GM21717 (cell line): ENCODE measurements around the gene SLC38A8.

Experiments
- ATAC-seq: cut with Tn5 transposase; IDR thresholded peaks from one replicate; pipeline ENCODE4 v1.9.1; 2021; ENCODE audit warnings: mild to moderate bottlenecking, moderate library complexity; ENCODE audit not compliant: unreplicated experiment

Gene SLC38A8

DNA sequence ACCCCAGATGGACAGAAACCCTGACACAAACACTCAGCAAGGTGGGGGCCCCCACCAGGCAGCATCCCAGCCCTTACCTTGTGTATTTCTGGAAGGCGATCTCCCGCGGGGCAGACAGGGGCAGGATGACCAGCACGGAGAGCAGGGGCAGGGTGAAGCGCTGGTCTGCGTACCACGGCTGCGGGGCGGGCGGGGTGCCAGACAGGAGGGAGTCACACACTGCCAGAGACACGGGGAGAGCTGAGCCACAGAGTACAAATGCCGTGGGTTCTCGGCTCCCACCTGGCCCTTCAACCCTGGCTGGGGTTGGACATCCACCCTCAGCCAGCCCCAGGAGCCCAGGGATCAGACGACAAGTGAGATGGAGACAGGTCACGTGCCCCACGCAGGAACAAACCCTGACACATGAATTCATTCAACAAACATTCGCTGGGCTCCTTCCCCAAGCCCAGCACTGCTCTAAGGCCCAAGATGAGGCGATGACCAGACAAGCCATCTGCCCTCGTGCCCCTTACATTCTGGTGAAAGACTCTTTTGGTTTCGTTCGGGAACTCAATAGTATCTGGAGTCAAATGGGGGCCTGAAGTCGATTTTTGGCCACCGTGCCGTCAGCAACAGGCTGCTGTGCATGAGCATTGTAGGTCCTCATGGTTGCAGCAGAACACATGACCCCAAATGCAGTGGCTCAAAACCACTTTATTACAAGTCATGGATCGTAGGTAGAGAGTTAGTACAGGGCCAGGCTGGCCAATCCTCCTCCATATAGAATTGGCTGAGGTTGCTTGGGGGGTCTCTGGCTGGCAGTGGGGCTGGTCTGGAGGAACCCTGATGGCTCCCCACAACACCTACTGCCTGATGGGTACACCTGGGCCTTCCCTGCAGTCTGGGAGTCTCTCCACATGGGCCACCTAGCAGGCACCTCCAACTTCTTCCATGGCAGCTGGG lies 9.1 kb downstream of the SLC38A8 start:
- ATAC-seq = no peak

GRCh38 chr16:84032458-84033178 lies 10.0 kb downstream of the SLC38A8 start:
- ATAC-seq = no peak

DNA sequence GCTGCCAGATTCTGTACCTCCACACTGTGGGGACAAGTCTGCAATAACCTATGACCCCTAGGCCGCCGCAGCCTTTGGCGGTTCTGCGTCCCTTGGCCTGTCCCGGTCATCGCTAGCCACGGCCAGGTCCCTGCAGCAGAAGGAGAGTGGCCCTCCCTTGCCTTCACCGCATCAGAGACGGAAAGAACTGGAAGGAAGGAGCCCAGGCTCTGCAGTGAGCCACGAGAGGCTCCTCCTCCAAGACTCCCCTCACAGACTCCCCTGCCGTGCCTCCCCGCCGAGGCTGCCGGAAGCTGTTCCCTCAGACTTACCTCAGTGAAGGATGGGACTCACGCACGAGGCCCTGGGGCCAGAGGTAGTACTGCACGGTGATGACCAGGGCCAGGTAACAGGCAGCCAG lies 11.0 kb downstream of the SLC38A8 start:
- no peak for ATAC-seq

- no peak for ATAC-seq
Measured at GRCh38 chr16:84029297-84030047, 13.1 kb downstream of the SLC38A8 start.

- ATAC-seq = no peak
Measured at GRCh38 chr16:84027625-84028024, 15.0 kb downstream of the SLC38A8 start.

DNA sequence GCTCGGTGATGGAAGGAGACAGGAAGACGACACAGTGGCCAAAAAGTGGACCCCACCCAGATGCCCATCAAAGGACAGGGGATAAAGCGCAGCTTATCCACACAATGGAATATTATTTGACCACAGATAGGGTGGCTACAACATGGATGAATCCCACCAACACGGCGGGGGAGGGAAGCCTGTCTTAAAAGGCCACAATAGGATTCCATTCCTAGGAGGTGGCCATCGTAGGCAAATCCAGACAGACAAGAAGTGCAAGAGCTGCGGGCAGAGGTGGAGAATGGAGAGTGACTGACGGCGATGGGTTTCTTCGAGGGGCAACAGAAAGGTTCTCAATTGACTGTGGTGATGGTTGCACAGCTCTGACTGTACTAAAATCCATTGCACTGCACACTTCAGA lies 16.0 kb downstream of the SLC38A8 start:
- ATAC-seq = no peak

GRCh38 chr16:84024854-84025253 lies 17.7 kb downstream of the SLC38A8 start:
- no peak for ATAC-seq

DNA sequence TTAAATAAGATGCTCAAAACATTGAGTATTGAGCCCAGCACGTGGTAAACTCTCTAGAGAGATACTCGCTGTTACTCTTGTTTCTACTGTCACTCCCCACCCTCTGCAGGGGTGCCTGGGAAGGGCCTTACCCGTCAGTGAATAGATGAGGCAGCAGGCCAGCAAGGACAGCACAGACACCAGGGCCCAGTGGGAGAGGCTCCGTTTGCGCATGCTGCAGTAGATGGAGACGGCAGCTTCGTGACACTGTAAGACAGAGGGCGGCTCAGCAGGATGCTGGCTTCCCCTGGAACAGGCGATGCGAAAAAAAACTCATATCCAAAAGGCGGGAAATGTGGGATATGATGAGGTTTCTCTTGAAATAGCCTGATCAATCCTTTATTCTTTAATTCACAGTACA lies 20.0 kb downstream of the SLC38A8 start:
- no peak for ATAC-seq

- no peak for ATAC-seq
Measured at GRCh38 chr16:84021488-84021887, 21.1 kb downstream of the SLC38A8 start.

DNA sequence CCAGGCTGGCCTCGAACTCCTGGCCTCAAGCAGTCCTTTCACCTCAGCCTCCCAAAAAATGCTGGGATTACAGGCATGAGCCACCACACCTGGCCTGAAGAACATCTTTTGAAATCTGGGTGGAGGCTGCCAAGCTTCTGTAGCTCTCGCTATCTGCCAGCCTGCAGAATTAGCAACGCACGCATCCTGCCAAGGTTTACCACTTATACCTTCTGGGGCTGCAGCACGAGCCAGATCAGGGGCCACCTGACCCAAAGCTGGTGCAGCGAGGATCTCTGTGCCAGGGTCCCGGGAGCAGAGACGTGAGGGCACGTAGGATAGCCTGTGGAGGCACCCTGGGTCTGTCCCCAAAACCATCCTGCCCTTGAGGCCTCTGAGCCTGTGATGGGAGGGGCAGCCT lies 22.2 kb downstream of the SLC38A8 start:
- no peak for ATAC-seq

DNA sequence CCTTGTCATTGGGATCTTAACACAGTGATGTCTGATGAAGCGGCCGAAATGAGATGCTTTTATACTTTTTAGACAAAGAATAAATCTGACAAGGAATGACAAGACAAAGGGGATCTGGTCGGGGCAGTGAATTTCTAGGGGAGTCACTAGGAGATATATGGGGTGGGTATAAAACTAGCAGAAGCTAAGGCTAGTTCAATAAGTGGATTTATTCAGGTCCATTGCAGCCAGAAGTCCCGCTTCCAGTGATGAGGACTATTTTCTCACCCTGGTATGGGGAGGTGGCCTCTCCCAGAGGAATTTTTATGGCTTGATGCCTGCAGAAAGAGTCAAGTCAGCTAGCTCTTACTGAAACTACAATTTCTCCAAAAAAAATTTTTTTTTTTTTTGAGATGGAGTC lies 23.9 kb downstream of the SLC38A8 start:
- ATAC-seq = no peak

- no peak for ATAC-seq
Measured at GRCh38 chr16:84016477-84016876, 26.1 kb downstream of the SLC38A8 start.

DNA sequence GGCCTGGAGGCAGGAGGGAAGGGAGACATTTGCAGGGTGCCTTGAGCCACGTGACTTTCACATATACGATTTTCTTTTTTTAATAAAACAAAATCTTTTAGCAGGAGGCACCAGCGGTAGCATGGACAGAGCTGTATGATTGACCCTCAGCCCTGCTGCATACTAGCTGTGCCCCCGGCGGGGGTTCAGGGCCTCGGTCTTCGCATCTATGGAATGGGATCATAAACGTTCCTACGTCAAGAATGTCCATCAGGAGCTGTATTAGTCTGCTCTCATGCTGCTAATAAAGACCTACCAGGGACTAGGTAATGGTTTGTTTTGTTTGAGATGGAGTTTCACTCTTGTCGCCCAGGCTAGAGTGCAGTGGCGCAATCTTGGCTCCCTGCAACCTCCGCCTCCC lies 27.2 kb downstream of the SLC38A8 start:
- ATAC-seq = no peak

DNA sequence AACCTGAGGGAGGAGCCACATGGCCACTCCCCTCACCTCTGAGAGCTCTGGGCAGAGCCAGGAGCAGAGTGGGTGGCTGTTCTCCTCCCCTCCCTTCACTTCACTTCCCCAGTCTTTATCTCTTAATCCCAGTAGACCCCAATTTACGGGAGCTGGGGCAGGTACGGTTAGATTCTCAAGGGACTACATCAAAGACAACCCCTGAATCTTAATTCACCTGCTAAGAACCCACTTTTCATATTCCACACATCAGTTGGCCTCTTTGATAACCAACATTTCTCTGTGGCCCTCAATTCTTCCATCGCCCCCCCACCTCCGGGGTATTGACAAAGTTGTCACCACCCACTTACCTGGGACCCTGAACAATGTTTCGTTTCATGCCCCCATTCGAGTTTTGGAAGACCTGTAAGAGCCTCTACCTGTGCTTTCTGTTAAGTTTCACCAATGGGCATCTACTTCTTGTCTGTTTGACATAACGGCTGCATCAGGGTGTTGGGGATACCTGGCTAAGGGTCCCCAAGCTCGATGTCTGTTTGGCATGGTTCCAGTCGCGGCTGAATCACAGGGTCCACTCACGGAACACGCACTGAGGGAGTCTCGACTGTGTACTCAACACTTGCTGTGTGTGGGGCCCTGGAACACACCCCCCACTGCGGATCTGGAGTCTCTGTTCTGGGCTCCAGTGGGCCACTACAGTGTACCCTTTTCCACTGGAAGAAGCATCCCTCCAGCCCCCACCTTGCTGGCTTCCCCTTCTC lies 27.8 kb downstream of the SLC38A8 start:
- ATAC-seq = no peak

DNA sequence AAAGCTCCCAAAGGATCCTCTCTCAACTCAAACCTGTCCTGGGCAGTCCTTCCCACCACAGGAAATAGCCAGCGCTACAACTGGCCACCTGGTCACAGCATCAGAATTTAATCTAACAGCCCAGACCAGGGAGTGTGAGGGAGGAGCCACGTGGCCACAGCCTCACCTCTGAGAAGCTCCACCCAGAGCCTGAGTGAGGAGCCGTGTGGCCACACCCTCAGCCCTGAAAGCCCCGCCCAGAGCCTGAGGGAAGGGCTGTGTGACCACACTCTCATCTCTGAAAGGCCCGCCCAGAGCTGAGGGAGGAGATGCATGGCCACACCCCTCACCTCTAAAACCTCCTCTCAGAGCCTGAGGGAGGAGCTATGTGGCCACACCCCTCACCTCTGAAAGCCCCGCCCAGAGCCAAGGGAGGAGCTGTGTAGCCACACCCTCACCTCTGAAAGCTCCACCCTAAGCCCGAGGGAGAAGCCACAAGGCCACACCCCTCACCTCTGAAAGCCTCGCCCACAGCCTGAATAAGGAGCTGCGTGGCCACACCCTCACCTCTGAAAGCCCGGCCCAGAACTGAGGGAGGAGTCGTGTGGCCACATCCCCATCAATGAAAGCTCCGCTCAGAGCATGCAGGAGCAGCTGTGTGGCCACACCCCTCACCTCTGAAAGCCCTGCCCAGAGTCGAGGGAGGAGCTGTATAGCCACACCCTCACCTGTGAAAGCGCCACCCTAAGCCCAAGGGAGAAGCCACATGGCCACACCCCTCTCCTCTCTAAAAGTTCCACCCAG lies 28.6 kb downstream of the SLC38A8 start:
- ATAC-seq = peak; percentile 70

DNA sequence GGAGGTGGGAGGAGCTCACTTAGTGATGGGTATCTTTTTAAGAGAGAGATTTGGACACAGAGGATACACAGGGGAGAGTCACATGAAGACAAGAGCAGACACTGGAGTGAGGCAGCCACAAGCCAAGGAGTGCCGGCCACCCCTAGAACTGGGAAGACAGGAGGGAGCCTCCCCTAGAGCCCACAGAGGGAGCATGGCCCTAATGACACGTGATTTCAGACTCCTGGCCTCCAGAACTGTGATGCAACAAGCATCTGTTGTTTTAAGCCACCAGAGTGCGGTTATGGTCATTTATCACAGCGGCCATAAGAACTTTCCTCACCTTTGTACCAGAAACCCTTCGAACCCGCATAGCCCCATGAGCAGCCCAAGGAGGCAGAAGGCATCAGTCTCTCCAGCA lies 33.3 kb downstream of the SLC38A8 start:
- ATAC-seq = no peak

- ATAC-seq = no peak
Measured at GRCh38 chr16:84007965-84008364, 34.6 kb downstream of the SLC38A8 start.

- ATAC-seq = no peak
Measured at GRCh38 chr16:84007520-84007919, 35.1 kb downstream of the SLC38A8 start.

DNA sequence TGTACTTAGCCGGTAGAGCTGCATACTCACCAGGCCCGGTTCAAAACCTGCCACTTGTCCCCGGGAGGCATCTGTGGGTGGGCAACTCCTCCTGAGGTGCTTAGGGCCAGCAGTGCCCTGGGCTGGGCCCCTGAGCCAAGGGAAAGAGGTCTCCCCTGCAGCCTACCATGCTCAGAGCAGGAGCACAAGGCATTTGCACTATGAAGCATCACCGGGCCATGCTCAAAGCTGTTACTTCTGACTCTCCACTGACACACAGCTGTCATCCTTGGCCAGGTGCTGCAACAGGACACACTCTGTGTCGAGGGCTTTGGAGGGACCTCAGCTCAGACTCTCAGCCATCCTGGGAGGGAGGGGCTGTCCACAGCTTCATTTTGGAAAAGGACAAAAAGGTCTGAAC lies 37.2 kb downstream of the SLC38A8 start:
- no peak for ATAC-seq

- ATAC-seq = no peak
Measured at GRCh38 chr16:84004442-84004841, 38.2 kb downstream of the SLC38A8 start.
